ENCODE measurements around the gene CLRN3.

GRCh38 chr10:127911218-127911866 lies 18.6 kb upstream of the CLRN3 start:
- no peak for TF ChIP-seq CTCF (IDR thresholded peaks at IDR 0.05)
- no peak for TF ChIP-seq POLR2A (IDR thresholded peaks at IDR 0.05)
